ENCODE data around the gene TPST2.
"Not testable (repeated sequence)": the region's sequence is repeated elsewhere in the genome, so short reads cannot be mapped to it uniquely, and the experiment has no call there.

The TPST2 gene

GRCh38 chr22:26589845-26590736 is at the start of gene TPST2:
TSS of gene TPST2 (minus strand) at chr22:26590132. CDS start at chr22:26541630, 48,502 bp downstream.
- DNase-seq: peak; percentile 75 to 82

DNA sequence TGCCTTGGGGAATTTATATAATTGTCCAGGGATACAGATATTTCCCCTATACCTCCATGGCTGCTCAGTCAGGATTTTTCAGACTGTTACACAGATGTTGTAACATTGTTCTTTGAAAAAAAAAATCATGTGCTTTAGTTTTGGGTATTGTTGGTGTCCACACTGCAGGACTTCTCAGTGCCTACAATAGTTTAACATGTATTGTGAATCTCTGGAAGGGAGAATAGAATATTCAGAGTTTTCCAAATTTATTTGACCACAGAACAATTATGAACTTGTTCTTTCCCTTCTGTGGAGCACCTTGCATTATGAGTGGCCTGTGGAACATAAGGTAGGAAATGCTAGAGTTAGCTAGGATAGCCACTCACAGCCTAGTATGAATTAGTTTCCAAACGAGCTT is 46.4 kb upstream of the TPST2 start:
- DNase-seq: no peak

DNA sequence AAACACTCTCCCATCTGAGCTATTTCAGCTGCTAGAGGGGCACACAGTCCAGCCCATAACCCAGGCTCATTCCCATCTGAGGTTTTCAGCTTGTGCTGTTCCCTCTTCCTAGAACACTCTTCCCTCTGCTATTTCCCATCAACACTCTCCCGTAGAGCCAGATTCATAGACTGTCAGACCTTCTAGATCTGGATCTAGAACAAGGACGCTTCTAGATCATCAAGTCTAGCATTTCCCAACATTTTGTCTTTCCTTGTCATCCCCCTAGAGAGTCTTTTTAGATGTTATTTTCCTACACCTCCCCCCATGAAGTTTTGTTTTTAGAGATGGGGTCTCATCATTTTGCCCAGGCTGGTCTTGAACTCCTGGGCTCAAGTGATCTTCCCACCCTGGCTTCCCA is 45.2 kb upstream of the TPST2 start:
- DNase-seq: no peak

GRCh38 chr22:26634189-26634588 is 44.3 kb upstream of the TPST2 start:
- DNase-seq: no peak

DNA sequence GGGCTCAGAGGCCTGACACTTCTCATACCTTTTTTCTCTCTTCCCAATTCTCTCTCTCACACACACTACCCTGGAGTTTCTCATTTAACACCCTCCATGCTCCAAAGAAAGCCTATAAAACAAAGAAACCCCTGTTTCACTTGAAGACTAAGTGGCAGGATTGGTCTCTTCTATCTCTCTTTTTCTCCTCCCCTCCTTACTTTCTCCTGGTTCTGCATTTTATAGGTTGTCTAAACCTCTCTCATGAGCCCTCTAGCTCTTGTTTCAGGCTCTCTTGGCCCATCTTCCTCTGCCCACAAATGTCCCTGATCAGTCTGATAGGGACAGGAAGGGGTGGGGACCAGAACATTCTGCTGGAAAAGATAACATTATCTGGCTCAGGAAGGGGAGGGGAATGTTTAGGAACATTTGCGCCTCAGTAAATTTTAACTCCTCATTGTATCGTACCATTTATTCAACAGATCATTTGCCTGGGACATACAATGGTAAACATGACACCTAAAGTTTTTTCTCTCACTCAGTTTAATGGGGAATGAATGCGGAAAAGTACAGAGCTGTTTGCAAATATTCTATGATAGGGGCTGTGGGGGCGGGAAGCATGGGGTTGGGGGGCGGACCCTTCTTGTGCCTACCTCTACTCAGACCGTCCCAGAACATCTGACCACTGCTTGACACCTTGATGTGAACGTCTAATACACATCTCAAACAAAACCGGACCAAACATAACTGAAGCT is 42.7 kb upstream of the TPST2 start:
- no peak for DNase-seq

- no peak for DNase-seq
Measured at GRCh38 chr22:26631282-26631681, 41.4 kb upstream of the TPST2 start.

DNA sequence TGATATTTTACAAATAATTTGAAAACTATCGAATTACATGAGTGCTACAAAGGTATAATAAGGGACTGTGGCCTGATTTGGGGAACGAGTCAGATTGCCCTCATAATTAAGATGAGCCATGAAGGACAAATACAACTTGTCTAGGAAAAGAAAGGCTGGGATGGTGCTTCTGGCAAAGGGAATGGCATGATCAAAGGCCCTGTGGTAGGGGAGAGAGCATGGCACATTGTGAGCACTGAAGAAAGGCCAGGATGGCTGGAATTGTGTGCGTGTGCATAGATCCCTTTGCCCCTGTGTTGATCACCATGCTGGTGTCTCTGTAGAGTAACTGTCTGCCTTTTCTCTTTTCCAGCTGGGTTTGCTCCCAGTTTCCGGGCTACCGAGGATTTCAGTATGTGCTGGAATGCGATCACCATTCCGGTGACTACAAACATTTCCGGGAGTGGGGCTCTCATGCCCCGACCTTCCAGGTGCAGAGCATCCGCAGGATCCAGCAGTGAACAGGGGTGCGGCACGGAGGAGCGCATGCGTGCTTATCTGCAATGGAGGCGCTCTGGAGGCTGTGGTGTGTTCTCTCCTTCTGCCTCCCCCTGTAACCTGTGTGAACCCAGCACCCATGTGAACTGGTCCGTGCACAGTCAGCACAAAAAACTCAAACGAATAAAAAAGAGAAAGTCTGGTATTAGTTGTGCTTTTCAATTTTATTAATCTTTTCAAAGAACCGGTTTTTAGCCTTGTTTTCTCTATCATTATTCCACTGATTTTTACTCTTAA is 40.2 kb upstream of the TPST2 start:
- no peak for DNase-seq

DNA sequence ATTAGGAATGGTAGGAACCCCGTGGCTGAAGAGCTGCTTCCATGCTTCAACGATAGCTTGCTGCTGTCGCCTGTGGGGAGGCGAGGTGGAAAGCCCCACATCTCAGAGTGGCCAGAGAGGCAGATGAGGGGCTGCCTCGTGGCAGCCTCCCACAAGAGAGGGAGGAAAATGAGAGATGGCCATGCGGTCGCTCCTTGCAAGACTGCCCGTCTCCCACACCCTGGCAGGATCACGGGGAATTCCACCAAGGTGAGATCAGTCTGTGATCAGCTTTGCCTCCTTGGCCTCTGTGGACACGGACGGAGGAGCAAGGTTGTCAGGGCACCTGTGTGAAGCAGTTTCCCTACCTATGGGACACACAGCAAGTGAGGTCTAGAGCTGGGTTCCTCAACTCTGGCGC is 34.9 kb upstream of the TPST2 start:
- no peak for DNase-seq

- DNase-seq: no peak
Measured at GRCh38 chr22:26623984-26624383, 34.1 kb upstream of the TPST2 start.

DNA sequence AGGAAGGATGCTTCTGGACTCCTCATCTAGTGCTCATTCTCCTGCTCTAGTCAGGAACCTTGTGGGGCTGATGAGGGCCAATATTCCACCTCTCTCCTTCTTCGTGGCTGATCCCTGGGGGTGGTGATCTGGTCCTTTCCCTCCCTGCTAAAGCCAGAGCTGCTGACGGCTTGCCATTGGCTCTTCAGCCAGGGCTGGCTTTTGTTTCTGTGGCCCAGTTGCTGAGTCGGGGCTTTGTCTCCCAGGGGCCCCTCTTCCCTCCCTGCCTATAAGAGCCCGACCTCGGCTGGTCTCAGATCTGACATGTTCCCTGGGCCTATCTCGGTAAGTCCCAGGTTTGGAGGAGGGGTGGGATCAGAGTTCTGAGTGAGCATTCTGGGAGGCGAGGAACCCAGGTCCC is 31.7 kb upstream of the TPST2 start, which contains the start of gene CRYBA4:
TSS of gene CRYBA4 (plus strand) at position 301 of the 400 bp plus-strand sequence. CDS start 634 bp downstream, outside the sequence.
- no peak for DNase-seq

DNA sequence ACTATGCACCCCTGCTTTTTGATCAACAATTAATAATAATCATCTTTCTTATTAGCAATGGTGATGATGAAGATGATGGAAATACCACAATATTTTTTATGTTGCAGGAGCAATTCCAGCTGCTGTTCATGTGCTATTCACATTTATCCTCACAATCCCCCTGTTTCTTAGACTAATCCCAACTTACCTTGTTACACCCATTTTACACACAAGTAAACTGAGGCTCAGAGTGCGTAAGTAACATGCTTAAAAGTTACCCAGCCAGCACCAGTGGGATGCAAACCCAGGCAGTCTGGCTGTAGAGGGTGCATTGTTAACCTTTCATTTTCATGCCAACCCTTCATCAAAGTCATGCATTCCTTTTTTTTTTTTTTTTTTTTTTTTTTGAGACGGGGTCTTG is 30.3 kb upstream of the TPST2 start:
- DNase-seq: no peak

DNA sequence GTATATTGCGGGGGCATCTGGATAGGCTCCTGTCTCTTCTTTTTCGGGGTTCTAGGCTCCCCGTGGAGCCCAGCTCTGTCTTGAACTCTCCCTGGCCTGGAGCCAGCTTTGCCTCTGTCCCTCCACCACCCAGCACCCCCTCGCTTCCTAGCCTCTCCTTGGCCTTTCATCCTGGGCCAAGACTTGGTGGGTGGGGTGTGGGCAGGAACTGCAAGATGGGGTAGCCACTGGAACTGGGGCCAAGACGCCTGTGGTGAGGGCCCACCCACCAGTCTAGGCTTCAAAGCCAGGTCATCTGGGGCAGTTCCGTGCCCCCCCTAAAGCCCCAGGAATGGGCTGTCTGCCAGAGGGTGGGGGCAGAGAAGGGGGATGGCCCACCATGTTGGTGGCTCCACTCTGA is 29.6 kb upstream of the TPST2 start:
- no peak for DNase-seq

- no peak for DNase-seq
Measured at GRCh38 chr22:26618455-26618854, 28.5 kb upstream of the TPST2 start.

DNA sequence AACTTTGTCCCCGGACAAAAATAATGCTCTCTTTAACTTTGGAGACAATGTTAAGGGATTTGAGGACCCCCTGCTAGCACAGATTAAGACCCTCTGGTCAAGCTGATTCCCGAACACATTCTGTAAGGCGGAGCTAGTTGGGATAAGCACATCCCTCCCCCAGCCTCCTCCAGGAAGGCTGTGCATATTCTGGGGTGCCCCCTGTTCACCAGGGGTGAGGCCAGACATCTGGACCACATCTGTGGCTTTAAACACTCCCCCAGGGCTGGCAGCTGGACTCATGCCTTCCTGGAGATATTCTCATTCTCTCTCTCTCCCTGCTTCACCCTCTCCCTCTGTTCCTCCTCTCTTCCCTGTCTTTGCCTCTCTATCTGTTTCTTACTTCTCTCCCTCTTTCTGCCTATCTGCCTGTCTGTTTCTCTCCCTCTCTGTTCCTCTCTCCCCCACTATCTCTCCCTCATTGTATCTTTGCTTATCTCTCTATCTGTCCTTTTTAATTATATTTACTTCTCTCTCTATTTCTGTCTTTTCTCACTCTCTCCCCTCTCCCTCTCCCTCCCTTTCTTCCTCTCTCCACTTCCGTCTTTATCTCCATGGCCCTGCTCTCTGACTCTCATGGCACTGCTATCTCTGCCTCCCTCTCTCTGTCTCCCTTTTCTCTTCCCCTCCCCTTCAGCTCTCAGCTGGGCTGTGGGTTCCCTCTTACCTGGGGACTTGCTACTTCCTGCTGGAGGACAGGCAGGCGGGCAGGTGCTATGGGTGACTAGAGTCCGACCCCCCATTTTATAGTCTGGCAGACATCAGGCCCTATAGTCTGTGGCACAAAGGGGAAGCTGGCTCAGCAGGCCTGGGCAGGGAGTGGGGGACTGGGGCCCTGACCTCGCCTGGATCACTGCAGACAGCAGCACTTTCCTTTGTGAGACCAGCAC is 27.6 kb upstream of the TPST2 start, which contains the start of gene CRYBB1:
TSS of gene CRYBB1 (minus strand) at position 757 of the 929 bp plus-strand sequence. CDS start 1,708 bp downstream, outside the sequence.
- DNase-seq: peak in 1 of 2 donors; percentile 15

DNA sequence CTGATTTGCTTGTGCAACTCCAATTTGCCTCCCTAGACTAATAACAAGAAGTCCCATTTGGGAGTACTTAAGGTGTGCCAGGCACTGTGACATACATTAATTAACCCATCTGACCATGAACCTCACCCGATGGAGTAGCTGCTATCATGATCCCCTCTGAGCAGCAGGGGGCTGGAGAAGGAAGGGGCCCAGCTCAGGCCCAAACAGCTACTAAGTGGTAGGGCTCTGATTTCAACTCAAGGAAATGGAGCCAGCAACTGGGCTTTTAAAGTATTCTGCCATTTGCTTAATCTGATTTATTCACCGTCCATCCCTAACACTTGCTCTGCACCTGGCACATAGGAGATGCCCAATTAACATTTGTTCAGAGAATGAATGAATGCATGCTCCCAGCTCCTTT is 26.7 kb upstream of the TPST2 start:
- no peak for DNase-seq

DNA sequence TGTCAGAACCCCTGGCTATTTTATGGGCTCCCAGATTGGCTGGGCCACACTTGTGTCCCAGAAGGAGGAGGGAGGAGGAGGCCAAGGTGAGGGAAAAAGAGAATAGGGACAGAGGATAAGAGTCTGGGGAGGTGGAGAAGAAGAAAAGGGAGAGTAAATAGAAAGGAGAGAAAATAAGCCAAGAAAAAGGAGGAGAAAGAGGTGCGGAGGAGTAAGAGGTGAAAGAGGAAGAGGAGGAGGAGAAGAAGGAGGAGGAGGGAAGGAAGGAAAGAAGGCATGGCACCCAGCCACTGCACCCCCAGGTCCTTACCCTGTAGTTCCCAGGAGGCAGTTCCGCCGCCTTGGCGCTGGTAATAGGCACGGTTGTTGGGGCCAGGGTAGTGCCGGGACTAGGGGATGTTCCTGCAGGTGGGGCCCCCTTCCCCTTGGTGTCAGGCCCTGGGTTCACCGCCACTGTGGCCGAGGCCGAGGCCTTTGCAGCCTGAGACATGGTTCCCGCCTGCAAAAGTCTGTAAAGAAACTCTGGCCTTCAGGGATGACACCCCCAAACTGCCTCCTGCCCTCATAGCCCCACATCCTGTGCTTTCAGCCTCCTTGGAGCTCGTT is 26.0 kb upstream of the TPST2 start:
- DNase-seq: no peak

- DNase-seq: peak in 1 of 2 donors; percentile 13
Measured at GRCh38 chr22:26615149-26615548, 25.2 kb upstream of the TPST2 start.

DNA sequence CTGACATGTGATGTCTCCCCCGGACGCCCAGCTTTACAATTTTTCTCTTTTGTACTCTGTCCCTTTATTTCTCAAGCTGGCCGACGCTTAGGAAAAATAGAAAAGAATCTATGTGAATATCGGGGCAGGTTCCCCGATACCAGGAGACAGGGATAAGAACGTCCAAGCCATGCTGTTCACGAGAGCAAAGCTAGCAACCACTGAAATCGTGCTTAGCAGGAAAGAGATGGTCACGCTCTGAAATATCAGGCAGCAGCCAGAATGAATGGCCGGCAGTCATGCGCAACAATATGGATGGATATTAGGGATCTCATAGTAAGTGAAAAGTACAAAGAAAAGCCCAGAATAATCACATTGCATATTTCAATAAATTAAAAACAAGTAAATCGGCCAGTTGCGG is 24.4 kb upstream of the TPST2 start:
- no peak for DNase-seq

GRCh38 chr22:26613753-26614152 is 23.8 kb upstream of the TPST2 start:
- DNase-seq: not testable (repeated sequence)

DNA sequence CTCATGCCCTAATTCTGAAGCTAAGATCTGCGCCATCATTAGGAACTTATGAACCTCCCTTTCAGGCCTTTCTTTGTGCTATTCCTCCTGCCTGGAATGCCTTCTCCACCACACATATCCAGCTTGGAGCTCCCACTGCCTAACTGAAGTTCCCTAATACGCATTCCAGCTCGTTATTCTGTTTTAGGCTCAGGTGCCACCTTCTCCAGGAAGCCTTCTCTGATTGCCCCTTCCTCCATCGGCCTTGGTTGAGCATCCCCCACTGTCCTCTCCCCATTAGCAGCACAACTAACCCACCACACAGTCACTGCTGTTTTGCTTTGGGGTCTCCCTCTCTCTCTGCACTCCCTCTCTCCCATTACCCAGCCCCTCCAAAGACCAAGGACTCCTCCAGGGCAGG is 22.7 kb upstream of the TPST2 start:
- DNase-seq: no peak

DNA sequence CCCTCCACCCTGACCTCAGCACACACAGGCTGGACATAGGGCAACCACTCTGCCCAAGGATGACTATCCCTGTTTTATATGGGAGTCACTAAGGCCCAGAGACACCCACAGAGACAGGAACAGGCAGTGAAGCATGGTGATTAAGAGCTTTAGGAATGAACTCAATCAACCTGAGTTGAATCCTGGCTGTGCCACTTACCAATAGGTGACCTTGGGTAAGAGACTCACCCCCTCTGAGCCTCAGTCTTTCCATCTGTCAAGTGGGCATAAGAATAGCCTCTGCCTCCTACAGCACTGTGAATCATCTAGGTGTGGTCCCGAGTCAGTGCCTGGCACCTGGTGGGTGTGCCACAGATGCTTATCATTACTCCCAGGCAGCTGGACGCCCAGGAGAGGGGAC is 21.1 kb upstream of the TPST2 start:
- DNase-seq: no peak
